Psoas muscle (tissue), 8 donors: ENCODE results near the gene MATN3. TPM values are rescaled to one million over a fixed set of nuclear protein-coding genes. Genes with fewer than 3 reads are reported as not detected.
A peak's percentile ranks its signal among the peaks of the same experiment; 100 is the strongest.

ENCODE experiments used
- ATAC-seq, 4 donors: fragments of 200-7000 bp; cut with Tn5 transposase; one replicate each; pipeline ENCODE4 v1.9.1; 2020; ENCODE audit warnings: moderate library complexity in 3 of 4, mild to moderate bottlenecking in 2 of 4
- DNase-seq, 2 donors: peaks; one replicate each; pipeline ENCODE4 v3.0.0-alpha.2; 2020
- H3K27ac ChIP-seq: fragments of 200-600 bp; one replicate; pipeline ENCODE4 v1.8.0; 2022
- H3K27me3 ChIP-seq, 3 donors: fragments of 200-600 bp in 1 of 3; one replicate each; pipeline versions ENCODE4 v1.6.1 to v1.8.0; 2013 to 2022; ENCODE audit warnings: low read length in 2 of 3, mild to moderate bottlenecking in 2 of 3, moderate library complexity in 1 of 3; ENCODE audit not compliant: insufficient read depth in 3 of 3
- H3K36me3 ChIP-seq, 2 donors: fragments of 200-600 bp in 1 of 2; one replicate each; pipeline versions ENCODE4 v1.6.1 to v1.8.0; 2013 to 2022; ENCODE audit warnings: low read depth in 1 of 2, mild to moderate bottlenecking in 1 of 2, moderate library complexity in 1 of 2; ENCODE audit not compliant: insufficient read depth in 1 of 2
- H3K4me1 ChIP-seq: fragments of 200-600 bp; one replicate; pipeline ENCODE4 v1.8.0; 2022
- H3K4me3 ChIP-seq: fragments of 200-600 bp; one replicate; pipeline ENCODE4 v1.8.0; 2022; ENCODE audit warnings: mild to moderate bottlenecking
- H3K9me3 ChIP-seq: fragments of 200-600 bp; one replicate; pipeline ENCODE4 v1.8.0; 2022
- CTCF ChIP-seq: fragments of 200-600 bp; IDR thresholded peaks from one replicate; pipeline ENCODE4 v1.8.0; 2022; ENCODE audit warnings: antibody characterized with exemption
- WGBS, 3 donors: extraction: QIAGEN DNeasy Blood & Tissue Kit; methylation state at CpG; one replicate each; pipeline versions ENCODE4 v1.1.6 to v1.1.7; 2013; 5-methylcytosine and 5-hydroxymethylcytosine counted together
- intact Hi-C, 2 donors: fragments of 100-400 bp; cut with DNase I; formaldehyde crosslinking; loops; one replicate each; pipeline versions ENCODE4 v1.11.0 to v1.14.2; 2022
- polyA plus RNA-seq, 3 donors: library from polyadenylated mRNA; stranded (reverse); fragments of 200-250 nt; gene quantifications; one replicate each; pipeline ENCODE4 v1.2.3, GENCODE V29; 2013
- total RNA-seq, 4 donors: library from RNA; stranded (reverse); fragmentation: NEBNext Ultra II Directional in 2 of 4; extraction: Animal tissue kit (Norgen Biotek cat#: 25700) in 2 of 4; gene quantifications; one replicate each; pipeline versions ENCODE4 v1.2.1 to v1.2.4, GENCODE V29; 2021 to 2023
- donor health status: healthy with polysubstance abuse.
- donor health status: DM: no; HTN: no; CAD: no; lungs with moderate emphysema.
- donor health status: Bipolar disorder and iron deficiency.
- donor health status: healthy.
- donor health status: DM: yes; HTN: yes; CAD: no.
- donor health status: DM: no; HTN: no; CAD: no.
- donor health status: DM: no; HTN: no; CAD: no.
- donor health status: DM: yes; HTN: yes; CAD: no.

Gene MATN3
- total and polyA plus RNA-seq, 7 donors: 0.15 to 0.78 (median 0.25) TPM; not detected in 2

- DNase-seq: peak; percentile 27 to 62
- WGBS, 3 donors: 53 to 63% (median 60%) methylated on average over 6 of the region's 6 CpGs
- no peak overlapping the region for H3K27ac ChIP-seq
Measured at GRCh38 chr2:19955544-19956422, 56.7 kb downstream of the MATN3 start.

GRCh38 chr2:19949071-19949470, 63.4 kb downstream of the MATN3 start:
- DNase-seq: no peak
- ATAC-seq: no peak
- intact Hi-C loops: no loop called here

More at GRCh38 chr2:19955544-19956422, 56.7 kb downstream of the MATN3 start:
- H3K9me3 ChIP-seq: no peaks in the 10 kb centered on the region
- peaks cover 0 to 9% of the 10 kb centered on the region in 2 donors for H3K36me3 ChIP-seq
- peak; percentile 68 to 92 (median 86) for ATAC-seq
- no peaks in the 10 kb centered on the region for H3K27me3 ChIP-seq
- intact Hi-C loops: loop anchor here (1.0 to 2.0 kb wide), 2 partner anchors 139 to 142 kb away; no protein-coding TSS in a partner anchor
- no peak overlapping the region for H3K4me3 ChIP-seq
- TF ChIP-seq CTCF: peak; percentile 69
- no peaks in the 10 kb centered on the region for H3K4me1 ChIP-seq

GRCh38 chr2:19947184-19947940, 65.1 kb downstream of the MATN3 start:
- Histone ChIP-seq H3K27me3 (no peaks in the 10 kb centered on the region), H3K4me1 (no peaks in the 10 kb centered on the region), H3K27ac (no peak overlapping the region), H3K9me3 (no peaks in the 10 kb centered on the region), H3K36me3 (peaks cover 0 to 44% of the 10 kb centered on the region in 2 donors), H3K4me3 (no peak overlapping the region)
- intact Hi-C loops: no loop called here
- no peak for TF ChIP-seq CTCF
- ATAC-seq (no peak), DNase-seq (no peak)
- 93 to 95% (median 94%) methylated on average over 4 of the region's 4 CpGs for WGBS, 3 donors

More at GRCh38 chr2:19949071-19949470, 63.4 kb downstream of the MATN3 start:
- no peak overlapping the region for H3K27ac ChIP-seq
- H3K4me1 ChIP-seq: no peaks in the 10 kb centered on the region
- no peaks in the 10 kb centered on the region for H3K27me3 ChIP-seq
- no peak overlapping the region for H3K4me3 ChIP-seq
- H3K9me3 ChIP-seq: no peaks in the 10 kb centered on the region
- peaks cover 0 to 44% of the 10 kb centered on the region in 2 donors for H3K36me3 ChIP-seq
- no peak for TF ChIP-seq CTCF

- Histone ChIP-seq H3K4me1 (no peaks in the 10 kb centered on the region), H3K36me3 (peaks cover 0 to 29% of the 10 kb centered on the region in 2 donors), H3K27ac (no peak overlapping the region), H3K9me3 (no peaks in the 10 kb centered on the region), H3K27me3 (no peaks in the 10 kb centered on the region), H3K4me3 (no peak overlapping the region)
- no peak for ATAC-seq
- intact Hi-C loops: no loop called here
- WGBS, 3 donors: 48 to 52% (median 49%) methylated on average over 2 of the region's 2 CpGs
- no peak for TF ChIP-seq CTCF
- DNase-seq: no peak
Measured at GRCh38 chr2:19944205-19944845, 68.1 kb downstream of the MATN3 start.
